GM18861 (cell line): ENCODE measurements around the gene LRRC8A.
"Not testable (repeated sequence)": the region's sequence is repeated elsewhere in the genome, so short reads cannot be mapped to it uniquely, and the experiment has no call there.

Experiments used
- ATAC-seq: cut with Tn5 transposase; IDR thresholded peaks from one replicate; pipeline ENCODE4 v1.9.1; 2021; ENCODE audit not compliant: unreplicated experiment

LRRC8A gene

DNA sequence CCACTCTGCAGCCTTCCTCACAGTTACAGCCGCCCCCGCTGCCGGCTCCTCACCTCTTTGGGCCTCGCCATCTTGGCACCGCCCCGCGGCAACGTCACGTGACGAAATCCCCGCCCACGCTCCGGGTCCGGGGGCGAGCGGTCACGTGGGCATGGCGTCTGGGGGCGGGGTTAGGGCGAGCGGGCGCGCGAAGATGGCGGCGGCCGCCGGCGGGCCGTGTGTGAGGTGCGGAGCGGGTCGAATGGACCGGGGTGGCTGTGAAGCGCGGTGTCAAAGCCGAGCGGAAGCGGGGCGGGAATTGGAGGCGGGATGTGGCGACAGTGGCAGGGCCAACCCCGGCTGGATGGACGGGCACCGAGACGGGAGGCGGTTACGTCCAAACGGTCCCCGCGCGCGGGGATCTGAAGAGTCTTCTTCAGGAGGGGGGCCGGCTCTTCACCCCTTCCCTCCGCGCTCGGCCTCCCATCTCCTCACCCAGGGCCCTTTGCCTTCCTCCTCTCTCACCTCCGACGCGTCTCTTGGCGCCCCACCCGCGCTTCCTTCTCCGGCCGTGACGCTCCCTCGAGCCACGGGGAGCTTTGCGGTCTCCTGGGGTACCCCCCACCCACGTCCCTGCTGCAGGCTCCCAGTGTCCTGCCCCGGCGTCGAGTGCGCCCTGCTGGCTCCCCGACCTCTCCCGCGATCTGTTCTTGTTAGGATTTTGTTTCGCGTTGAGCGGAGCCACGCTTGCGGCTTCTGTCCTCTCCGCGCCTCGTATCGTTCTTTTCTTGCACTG lies 65.8 kb downstream of the LRRC8A start, which contains the start of the genes DOLK and NUP188:
DOLK (minus strand) TSS at position 77 of the 775 bp plus-strand sequence. CDS start 300 bp downstream, outside the sequence.
NUP188 (plus strand) TSS at position 173 of the 775 bp plus-strand sequence; CDS start at position 194, 21 bp downstream.
- ATAC-seq: peak; percentile 59

DNA sequence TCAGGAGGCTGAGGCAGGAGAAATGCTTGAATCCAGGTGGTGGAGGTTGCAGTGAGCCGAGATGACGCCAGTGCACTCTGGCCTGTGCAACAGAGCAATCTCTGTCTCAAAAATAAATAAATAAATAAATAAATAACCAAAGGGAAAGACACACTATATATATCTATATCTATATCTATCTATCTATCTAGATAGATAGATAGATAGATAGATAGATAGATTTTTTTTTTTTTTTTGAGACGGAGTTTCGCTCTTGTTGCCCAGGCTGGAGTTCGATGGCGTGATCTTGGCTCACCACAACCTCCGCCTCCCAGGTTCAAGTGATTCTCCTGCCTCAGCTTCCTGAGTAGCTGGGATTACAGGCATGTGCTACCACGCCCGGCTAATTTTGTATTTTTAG lies 79.5 kb downstream of the LRRC8A start:
- not testable (repeated sequence) for ATAC-seq
